DMS 273 treated with DMSO at 0.1 percent for 48 hours (cell line): Measurements from ENCODE around the gene CRCP.

ENCODE experiments used
- DNase-seq: peaks from one replicate; lab custom pipeline; 2025; lab: John Stamatoyannopoulos, UW

The CRCP gene

DNA sequence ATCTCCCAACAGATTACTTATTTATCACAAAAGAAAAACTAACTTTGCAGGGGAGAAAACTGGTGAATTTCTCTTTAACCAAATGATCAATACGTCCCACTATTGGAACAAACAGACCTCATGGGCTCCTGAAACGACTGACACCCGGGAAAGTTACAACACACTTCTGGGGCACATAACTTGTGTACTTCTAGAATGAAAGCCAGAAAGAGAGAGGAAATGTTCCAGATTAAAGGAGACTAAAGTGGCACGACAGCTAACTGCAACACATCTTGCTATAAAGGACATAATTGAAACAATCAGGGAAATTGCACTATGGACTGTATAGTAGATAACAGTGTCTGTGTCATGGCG, 75.8 kb downstream of the CRCP start:
- no peak for DNase-seq

GRCh38 chr7:66193146-66193725, 78.6 kb downstream of the CRCP start:
- no peak for DNase-seq

DNA sequence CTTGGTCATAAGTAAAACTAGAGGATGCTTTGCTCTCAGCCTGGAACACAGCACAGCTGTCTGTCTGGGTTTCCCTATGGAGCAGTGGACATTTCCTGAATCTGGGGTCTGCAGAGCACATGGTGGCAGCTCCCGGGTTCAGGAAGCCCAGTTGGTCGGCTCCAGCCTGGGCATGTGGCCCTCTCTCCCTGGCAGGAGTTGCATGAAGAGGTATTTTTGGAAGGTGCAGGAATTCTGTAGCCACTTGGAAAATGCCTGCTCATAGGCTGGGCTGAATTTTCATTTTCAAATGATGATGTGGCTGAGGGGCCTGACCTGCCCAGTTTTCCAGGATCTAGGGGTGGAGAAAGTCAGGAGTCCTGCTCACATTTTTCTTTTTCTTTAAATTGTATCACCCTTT, 83.8 kb downstream of the CRCP start:
- no peak for DNase-seq

- no peak for DNase-seq
Measured at GRCh38 chr7:66198956-66199355, 84.3 kb downstream of the CRCP start.

- DNase-seq = no peak
Measured at GRCh38 chr7:66202441-66202840, 87.8 kb downstream of the CRCP start.
